ENCODE data around the gene OSGIN1.
"Not testable (repeated sequence)": the region's sequence is repeated elsewhere in the genome, so short reads cannot be mapped to it uniquely, and the experiment has no call there.

Gene OSGIN1

GRCh38 chr16:83928341-83929055 lies 24.5 kb upstream of the OSGIN1 start:
- no peak for DNase-seq

DNA sequence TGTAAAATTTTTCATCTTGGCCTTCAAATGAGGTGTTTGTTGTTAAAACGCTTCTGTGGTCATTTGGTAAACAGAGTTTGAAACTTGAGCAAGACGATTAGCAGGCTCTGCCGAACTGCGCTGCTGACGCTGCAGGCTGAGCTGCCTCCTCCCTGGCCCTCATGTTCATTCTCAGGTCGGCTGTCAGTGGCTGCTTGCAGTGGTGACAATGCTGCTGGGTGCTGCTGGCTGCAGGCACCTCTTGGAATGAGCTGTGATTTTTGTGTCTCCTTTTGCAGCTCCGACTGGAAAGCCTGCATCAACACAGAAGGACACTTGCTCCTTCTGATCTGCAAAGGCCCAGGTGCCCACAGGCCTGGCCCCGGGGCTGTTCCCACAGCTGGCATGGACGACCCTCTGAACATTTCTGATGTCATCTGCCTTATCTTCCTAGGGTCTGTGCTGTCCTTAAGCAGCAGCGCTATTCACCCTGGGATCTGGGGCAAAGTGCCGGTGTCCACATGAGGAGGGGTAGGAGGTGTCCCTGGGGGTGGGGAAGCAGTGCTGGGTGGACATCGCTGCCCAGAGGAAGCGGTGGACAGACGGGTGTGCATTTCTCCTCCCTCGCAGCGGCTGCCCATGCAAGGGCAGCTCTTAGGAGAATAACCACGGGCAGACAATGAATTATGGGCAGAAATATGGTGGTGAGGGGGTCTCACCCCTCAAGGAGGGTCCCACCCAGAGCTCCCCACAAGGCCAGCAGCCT lies 23.1 kb upstream of the OSGIN1 start:
- no peak for DNase-seq

DNA sequence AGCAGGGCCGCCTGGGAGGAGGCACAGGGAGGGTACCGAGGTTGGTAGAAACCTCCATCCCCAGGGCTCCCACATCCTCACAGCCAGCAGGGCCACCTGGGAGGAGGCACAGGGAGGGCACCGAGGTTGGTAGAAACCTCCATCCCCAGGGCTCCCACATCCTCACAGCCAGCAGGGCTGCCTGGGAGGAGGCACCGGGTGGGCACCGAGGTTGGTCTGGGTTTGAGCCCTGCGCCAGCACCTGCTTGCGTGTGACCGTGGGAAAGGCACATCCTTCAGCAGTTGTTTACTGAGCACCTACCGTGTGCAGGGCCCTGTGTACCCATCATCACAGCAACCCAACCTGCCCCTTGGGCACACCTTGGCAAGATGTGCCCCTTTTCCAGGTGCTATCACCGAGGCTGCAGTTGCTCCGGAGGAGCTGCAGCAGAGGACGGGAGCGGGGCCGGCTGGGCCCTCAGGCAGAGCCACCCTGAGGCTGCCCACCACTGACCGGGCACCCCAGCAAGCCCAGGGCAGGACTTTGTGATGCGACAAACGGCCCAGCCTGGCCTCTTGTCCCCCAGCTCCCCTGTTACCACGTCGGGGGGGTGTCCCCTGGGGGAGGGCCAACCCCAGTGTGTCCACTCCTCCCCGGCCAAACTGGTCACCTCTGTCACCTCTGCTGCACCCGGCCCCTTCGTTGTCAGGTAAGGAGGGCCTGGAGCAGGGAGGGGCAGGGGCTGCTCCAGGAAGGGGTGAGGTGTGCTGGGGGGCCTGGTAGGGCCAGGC lies 22.1 kb upstream of the OSGIN1 start:
- DNase-seq: no peak

GRCh38 chr16:83931556-83931955 lies 21.5 kb upstream of the OSGIN1 start:
- DNase-seq: no peak

DNA sequence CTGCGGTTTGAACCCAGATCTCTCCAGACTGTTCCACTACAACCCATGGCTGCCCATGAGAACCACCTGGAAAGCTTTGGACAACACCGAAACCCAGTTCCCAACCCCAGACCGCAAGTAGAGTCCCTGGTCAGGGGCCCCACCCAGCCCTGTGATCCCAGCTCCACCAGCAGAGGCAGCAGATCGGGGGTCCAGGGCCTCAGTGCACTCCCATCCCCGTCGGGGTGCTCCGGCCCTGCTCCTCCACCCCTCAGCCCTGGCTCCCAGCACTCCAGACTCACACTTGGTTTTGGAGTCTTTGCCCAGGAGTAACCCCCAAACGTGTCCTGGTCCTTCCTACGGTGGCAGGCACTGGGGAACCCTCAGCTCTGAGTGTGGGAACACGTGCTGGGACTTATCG lies 20.7 kb upstream of the OSGIN1 start:
- DNase-seq: no peak

- DNase-seq: no peak
Observed at GRCh38 chr16:83932955-83933673, 19.9 kb upstream of the OSGIN1 start.

DNA sequence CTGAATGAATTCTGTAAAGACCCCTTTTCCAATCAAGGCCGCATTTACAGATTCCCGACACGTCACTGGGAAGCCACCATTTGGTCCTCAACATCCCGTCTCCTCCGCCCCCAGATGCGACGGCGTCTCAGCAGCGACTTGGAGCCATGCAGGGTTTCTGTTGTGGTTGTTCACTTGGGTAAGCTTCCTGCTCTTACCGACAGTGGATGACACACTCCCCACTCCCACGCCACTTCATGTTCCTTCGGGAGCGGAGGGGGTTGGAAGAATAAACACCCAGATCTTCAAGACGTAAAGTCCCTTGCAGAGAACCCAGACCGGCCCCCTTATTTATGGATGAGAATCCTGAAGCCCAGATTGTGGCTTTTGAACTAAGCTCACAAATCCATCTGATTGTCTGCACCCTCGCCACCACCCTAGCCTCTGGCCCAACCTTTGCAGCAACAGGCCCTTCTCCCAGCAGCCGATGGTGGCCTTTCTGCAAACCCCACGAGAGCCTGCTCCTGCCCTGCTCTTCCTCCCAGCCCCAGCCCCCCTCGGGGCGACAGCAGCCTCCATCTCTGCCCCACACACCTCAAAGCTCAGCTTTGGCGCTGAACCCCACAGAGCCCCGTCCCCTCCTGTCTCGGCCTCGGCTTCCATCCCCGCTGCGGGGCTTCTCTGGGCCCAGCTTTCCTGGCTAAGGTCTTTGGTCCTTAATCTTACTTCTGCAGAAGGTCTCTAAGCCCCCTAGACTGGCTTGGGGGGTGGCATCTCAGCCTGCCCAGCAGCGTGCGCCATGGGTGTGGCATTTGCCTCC lies 19.0 kb upstream of the OSGIN1 start:
- no peak for DNase-seq

DNA sequence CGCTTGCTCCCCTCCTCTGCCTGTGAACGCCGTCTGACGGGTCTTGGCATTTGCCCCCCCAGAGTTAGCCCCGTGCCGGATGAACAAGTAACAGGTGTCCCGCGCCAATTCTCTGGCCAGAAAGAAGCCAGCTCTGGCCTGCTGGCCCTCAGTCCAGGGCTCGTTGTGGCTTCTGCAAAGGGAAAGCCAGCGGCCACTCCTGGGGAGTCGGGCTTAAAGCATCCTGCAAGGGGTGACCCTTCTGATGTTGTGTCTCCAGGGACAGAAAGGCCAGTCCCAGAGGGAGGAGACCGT lies 18.4 kb upstream of the OSGIN1 start:
- no peak for DNase-seq

DNA sequence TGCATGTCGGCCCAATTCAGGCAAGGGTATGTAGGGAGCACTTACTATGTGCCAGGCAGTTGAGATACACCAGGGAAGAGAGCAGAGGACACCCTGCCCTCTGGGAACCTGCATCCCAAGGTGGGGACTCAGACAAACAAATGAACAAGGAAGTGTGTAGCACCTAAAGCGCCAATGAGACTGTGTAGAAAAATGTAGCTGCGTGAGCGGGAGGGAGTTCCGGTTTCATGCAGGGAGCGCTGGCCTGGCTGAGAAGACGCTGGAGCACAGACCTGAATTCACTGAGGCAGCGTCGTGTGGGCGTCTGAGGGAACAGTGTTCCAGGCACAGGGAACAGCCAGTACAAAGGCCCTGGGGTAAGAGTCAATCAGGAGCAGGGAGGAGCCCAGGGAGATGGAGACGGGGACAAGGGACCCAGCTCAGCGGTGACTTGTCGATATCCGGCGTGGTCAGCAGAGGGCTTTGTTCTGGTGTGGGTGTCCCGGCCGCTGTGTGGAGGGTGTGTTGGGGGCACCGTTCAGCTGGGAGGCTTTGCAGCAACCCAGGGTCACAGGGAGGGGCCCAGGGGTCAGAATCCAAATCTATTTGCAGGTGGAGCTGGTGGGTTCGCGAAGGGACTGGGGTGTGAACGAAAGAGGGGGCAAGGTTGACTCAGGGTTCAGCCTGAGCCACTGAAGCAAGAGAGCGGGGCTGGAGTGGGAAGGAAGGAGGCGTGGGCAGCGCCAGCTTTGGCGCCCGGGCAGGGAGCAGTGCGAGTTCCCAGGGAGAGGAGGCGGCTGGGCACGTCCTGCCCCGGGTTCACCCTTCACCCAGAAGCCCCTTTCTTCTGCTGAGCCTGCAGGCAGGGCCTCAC lies 17.8 kb upstream of the OSGIN1 start:
- DNase-seq: no peak

DNA sequence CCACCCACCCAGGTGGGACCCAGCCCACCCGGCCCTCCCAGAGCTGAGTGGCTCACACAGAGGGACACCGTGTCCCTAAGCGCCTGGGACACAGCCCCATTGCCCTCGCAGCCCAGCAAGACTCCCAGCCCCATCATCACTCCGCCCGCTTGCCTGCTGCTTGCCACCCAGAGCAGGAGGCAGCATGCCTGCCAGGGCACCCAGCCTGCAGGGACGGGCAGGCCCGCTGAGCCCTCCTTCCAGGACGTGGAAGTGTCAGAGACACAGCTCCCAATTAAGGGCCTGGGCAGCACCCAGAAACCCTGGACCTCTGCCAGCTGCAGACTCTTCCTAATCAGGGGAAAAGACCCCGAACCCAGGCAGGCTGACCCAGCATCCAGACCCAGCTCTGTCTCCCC lies 17.2 kb upstream of the OSGIN1 start:
- no peak for DNase-seq

- DNase-seq: no peak
Observed at GRCh38 chr16:83936581-83937165, 16.4 kb upstream of the OSGIN1 start.

- DNase-seq: no peak
Observed at GRCh38 chr16:83937267-83937666, 15.8 kb upstream of the OSGIN1 start.

- no peak for DNase-seq
Observed at GRCh38 chr16:83937922-83938885, 14.8 kb upstream of the OSGIN1 start.

GRCh38 chr16:83939266-83939855 lies 13.7 kb upstream of the OSGIN1 start:
- no peak for DNase-seq

DNA sequence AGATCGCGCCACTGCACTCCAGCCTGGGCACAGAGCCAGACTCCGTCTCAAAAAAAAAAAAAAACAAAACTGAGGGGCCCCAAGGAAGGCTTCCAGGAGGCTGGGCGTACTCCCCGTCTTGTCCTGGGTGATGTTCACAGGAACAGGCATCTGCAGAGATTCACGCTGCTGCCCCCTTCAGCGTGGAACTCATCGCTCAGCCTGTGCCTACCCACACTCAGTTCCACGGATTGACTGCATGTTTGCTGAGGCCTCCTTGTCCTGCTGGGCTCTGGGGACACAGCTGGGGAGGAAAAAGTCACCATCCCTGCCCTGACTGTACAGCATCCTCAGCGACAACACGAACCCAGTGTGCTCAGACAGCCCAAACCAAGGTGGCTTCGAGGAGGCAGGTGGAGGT lies 12.9 kb upstream of the OSGIN1 start:
- DNase-seq: no peak

DNA sequence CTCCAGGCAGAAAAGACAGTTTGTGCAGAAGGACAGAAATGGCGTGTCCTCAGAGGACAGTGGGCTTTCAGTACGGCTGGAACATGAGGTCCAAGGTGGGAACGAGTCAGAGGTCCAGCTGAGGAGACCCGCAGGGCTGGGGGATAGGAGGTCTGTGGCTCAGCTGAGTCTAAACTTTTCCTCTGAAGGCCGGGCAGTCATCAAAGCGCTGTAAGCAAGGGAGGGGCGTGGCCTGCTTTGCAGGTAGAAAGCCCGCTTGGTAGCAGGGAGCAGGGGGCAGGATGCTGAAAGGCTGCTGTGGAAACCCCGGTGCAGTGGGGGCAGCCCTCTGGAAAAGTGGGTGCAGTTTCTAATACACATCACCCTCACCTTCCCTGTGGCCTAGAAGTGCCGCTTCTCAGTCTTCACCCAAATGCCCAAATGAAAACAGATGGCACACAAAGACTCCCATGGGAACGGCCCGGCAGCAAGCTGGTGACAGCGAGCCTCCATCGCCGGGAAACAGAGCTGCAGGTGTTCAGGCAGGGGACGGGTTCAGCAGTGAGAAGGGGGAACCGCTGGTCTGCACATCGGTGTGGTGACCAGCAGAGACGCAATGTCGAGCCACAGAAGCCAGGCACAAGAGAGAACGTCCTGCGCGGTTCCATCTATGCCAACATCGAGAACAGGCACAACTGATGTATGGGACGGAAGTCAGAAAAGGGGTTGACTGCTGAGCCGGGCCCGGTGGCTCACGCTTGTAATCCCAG lies 12.2 kb upstream of the OSGIN1 start:
- no peak for DNase-seq

DNA sequence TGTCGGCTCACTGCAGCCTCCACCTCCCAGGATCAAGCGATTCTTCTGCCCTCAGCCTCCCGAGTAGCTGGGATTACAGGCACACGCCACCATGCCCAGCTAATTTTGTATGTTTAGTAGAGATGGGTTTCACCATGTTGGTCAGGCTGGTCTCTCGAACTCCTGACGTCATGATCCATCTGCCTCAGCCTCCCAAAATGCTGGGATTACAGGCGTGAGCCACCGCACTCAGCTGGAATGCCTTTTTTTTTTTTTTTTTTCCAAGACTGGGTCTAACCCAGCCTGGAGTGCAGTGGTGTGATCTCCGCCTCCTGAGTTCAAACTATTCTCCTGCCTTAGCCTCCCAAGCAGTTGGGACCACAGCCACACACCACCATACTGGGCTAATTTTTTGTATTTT lies 11.5 kb upstream of the OSGIN1 start:
- not testable (repeated sequence) for DNase-seq

DNA sequence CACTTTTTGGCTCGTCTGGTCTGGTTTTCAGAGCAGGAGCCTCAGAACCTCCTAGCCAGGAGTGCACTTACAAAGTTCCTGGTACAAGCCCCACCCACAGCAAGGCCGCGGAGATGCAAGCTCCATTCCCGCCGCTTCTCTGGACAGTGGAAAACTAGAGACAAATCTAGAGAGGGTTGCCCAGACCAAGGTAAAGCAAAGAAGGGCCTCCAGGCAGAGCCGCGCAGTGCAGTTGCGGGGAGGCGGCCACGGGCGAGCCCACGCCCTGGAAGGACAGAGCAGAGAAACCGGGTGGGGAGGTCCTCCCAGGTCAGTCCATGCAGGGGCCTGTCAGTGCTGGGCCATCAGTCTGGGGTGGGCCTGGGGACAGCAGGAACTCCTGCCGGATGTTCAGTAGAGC lies 11.0 kb upstream of the OSGIN1 start:
- no peak for DNase-seq
